GM18868 (cell line): ENCODE results near the gene STK32A.

Source experiments
- ATAC-seq: cut with Tn5 transposase; IDR thresholded peaks from one replicate; pipeline ENCODE4 v1.9.1; 2021; ENCODE audit warnings: mild to moderate bottlenecking, moderate library complexity; ENCODE audit not compliant: unreplicated experiment

The STK32A gene

DNA sequence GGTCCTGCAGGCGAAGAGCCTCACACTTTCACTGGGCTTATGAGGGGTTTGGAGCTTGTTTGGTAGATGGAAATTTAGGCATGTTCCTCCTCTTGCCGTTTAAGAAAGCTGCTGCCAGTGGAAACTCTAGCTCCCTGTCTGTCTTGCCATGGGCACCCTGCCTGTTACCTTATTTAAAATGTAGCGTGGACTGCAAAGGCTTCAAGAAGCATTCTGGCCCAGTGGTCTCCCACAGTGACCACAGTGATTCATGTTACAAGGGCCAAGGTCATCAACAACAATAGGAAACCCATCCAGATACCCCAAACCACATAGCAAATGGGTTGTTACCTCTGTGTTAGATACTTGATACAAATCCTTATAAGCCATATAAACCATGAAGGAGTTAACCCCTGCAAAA is 178.4 kb downstream of the STK32A start:
- ATAC-seq, result no peak

DNA sequence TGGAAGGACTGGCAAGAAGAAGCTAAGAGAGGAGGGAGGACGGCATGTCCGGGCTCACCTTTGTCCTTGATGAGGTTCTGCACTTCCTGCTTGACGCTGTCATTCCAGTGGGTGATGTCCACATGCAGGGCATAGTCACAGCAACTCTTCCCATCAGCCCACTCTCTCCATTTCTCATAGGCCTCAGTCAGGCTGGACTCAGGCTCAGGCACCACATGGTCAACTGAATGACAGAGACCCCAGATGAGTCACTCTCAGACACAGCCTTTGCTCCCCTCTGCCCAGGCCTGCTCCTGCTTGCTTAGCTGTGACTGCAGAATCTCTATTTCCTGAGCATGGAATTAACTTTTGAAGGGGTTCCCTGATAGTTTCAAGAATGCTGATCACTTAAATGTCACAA is 180.8 kb downstream of the STK32A start:
- ATAC-seq, result no peak

DNA sequence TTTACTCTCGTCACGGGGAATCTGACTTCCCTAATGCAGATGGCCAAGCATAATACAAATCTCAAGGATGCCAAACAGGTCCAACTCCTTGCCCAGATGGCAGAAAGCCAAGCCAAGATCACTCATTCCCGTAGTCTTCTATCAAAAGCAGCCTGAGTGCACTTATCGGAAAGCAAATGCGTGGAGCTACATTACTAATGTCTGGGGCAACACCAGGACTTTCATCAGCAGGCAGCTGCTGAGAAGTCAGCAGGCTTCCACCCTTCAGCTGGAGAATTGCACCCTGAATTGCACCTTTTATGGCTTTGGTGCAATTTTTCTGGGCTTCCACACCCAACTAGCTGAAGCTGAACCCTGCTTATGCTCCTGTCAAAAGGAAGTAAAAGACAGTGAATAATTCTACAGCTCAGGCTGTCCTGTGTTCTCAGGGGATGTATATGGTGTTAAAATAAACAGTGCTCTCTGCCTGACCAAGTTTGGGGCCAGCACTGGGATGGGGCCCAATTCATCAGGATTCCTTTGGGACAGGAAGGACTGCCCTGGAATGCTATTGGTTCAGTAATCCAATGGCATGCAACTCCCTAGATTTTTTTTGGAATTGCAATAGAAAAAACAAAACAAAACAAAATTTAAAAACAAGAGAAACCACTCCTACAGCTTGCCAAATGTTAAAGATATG is 182.4 kb downstream of the STK32A start:
- ATAC-seq, result no peak

DNA sequence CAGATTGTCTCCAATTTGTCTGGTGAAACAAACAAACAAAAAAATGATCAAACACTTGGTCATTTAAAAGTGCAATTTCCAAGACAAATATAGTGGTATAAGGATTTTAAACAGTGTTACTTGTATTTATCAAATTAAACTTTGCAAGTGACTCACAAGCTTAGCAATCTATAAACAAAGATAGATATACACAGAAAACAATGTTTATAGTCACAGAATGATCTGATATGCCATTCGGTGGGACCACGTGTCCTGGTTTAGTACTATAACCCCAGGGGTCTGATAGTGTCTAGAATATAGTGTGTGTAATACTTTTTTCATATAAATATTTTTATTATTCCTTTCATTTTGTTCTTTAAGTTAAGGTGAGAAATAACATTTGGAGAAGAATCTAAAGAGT is 183.8 kb downstream of the STK32A start:
- no peak for ATAC-seq

DNA sequence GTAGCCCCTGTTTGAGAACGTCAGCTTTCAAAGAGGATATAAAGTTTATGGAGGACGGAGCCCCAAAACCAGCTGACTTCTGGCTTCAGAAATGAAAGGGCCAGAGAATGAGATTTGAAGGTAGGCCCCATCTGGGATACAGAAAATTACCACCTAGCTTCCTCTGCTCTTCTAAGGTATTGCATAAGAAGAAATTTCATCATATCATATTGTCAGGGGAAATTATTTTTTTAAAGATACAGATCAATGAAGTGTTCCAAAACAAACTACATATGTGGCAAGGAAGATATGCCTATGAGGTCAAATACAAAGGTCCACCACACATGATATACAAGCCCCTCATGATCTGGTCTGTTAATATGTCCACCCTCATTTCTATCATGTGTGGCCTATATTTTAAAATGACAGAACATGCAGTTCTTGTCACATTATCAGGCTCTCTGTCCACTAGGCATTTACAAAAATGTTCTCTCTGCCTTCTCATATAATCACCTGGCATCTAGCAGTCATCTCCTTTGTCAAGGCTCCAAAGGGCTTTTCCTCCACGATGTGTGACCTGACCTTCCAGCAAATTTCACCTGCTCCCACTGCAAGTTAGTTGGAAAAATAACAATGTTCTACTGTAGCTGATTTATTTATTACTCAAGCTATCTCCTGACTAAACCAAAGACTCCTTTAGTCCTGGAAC is 192.0 kb downstream of the STK32A start:
- no peak for ATAC-seq

DNA sequence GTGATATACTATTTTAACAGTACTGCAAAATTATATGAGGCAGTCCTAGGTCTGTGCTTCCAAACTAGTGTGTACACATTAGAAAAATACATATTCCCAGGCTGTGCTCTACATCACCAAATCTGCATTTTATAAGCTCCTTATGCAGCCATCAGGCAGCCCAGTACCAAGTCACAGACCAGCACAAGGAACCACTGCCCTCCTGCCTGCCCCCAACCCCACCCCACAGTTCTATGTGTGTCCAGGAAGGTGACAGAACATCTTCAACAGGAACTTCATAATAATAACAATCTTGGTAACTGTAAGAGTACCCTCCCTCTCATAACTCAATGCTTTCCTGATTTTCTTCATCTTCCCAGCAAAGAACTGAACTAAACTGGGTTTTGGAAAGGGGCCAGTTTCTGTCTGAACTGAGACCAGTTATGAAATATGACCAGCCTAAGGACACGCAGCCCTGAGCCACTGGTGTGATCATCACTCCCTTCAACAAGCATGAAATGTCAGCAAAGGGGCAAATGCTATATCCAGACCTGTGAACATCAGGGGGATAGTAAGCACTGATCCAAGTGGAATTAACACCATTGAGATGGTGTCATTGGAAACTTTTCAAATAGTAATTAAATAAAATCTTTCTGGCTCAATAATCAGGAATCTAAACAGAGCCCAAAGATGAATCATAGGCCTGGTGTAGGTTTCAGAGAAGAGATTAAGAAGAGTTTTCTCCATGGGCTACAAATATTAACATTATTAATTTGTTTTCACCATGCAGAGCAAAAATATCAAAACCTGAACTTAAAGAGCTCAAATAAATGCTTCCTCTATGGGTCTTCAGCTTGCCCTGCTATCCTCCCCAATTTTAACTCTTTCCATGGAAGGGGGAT is 192.9 kb downstream of the STK32A start:
- ATAC-seq, result no peak

DNA sequence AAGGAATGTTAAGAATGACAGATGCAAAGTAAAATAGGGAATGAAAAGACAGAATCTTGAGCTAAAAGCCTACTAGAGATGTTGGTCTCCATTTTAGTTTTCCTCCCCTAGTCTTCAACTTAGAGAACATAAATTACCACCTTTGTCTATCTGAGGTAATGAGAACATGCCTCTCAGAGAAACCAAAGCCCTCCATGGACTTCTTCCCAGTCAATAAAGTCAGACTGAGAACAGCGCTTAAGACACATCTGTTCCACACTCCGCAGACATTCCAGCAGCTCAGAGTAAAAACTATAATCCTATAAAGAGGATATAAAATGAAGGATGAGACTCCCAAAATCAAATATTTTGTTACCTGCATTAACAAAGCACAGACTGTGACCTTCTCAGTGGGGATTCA is 195.8 kb downstream of the STK32A start:
- no peak for ATAC-seq

DNA sequence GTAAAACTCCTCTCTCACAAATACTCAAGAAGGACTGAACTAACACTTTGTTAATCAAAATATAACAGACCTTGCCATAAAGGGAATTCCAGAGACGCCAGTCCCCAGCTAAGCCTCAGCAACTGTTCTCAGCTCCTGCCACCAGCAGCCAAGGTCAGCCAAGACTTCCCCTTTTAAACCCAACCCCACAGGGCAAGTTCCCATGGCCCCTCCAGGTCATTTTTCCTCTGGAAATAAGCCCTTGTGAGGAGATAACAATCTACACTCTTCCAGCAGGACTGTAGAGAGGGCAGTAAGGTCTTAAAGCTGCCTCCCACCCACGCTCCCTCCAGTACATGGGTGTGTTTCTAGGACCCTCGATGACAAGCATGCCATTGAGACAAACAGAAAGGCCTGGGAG is 196.8 kb downstream of the STK32A start:
- ATAC-seq, result no peak

DNA sequence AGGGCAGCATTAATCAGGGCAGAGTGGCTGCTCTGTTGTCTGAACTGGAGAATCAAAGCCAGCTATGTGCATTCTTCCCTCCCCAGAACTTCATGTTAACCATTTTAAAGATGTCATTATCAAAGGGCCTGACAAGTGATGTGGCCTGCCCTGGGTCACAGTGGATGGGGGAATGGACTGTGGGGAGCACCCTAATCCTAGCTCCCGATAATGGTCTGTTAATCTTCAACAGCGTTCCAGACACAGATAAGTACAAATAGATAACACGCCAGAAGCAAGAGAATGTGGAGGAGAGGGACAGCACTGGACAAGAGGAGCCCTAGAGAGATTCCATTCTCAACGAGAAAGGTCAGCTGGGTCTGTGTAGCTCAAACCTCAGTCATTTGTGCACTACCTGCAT is 197.5 kb downstream of the STK32A start:
- no peak for ATAC-seq

DNA sequence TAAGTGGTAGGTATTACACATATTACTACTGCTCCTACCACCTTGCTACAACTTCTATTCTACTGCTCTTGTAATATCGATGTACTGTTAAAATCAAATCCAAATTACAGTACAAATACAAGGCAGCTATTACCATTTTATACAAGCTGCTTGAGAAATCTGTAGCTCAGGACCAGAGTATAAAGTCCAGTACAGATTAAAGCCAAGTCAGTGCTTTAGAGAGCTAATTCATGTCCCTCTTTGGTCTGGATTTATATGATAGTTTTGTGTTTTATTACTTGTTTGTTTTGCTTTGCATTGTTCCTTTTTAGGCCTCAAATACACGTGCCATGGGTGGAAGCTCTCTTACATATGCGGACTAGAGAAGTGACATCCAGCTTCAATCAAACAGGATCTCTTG is 199.2 kb downstream of the STK32A start:
- ATAC-seq, result no peak

DNA sequence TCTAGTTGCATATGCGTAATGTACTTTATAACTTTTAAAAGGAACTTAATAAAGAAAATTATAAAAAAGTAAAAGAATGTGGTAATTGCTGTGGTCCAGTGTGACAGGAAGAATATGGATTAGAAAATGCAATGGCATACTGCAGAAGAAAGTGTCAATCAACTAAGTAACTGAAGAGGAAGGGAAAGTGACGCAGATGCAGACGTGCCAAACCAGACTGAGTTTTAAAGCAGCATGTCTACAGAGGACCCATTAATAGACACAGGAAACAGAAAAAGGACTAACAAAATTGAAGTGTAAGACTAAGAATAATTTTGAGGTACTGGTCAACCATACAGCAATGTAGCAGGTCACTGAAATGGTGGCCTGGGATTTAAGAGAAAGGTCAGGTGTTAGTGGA is 201.8 kb downstream of the STK32A start:
- ATAC-seq, result peak; percentile 87

DNA sequence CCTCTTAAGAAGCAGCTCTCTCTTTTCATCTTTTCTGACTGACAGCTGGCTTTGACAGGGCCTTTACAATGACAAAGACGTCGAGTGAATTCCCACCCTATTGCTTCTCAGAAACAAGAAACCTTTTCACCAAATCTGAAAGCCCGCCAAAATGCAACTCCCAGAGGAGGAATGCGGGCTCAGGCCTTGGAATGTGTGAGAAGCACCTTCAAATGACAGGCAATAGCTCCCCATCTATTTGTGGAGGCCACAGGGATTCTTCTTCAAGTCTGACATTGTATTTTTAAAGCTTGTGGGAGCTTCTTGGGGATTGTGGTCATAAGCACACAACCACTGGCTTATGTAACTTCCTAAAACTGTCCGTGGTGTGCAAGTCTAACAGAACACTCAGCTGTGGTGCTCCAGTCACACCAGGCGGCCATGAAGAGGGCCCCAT is 202.4 kb downstream of the STK32A start:
- no peak for ATAC-seq
